Hematopoietic multipotent progenitor cell treated with erythropoietin and hydrocortisone succinate and interleukin-3 and kit ligand, for 17 days (in vitro differentiated cells): ENCODE results near the gene SNCAIP.
"Not testable (repeated sequence)": the region's sequence is repeated elsewhere in the genome, so short reads cannot be mapped to it uniquely, and the experiment has no call there.

Experiments
- DNase-seq: peaks from one replicate; pipeline ENCODE4 v3.0.0-alpha.2; 2015; ENCODE audit warnings: low spot score

The SNCAIP gene

GRCh38 chr5:122465994-122466393 lies 154.0 kb downstream of the SNCAIP start:
- no peak for DNase-seq

GRCh38 chr5:122468351-122469116 lies 156.5 kb downstream of the SNCAIP start:
- DNase-seq: no peak

GRCh38 chr5:122469384-122469919 lies 157.4 kb downstream of the SNCAIP start:
- DNase-seq: no peak

- DNase-seq: no peak
Observed at GRCh38 chr5:122470365-122470764, 158.3 kb downstream of the SNCAIP start.

- no peak for DNase-seq
Observed at GRCh38 chr5:122471031-122471751, 159.2 kb downstream of the SNCAIP start.

- DNase-seq: no peak
Observed at GRCh38 chr5:122471752-122472061, 159.7 kb downstream of the SNCAIP start.

GRCh38 chr5:122473138-122473843 lies 161.3 kb downstream of the SNCAIP start:
- no peak for DNase-seq

GRCh38 chr5:122473941-122474340 lies 161.9 kb downstream of the SNCAIP start:
- DNase-seq: no peak

GRCh38 chr5:122478741-122479442 lies 166.9 kb downstream of the SNCAIP start:
- DNase-seq: no peak

- no peak for DNase-seq
Observed at GRCh38 chr5:122480146-122480545, 168.1 kb downstream of the SNCAIP start.

- no peak for DNase-seq
Observed at GRCh38 chr5:122484103-122484502, 172.1 kb downstream of the SNCAIP start.

- DNase-seq: no peak
Observed at GRCh38 chr5:122485226-122485625, 173.2 kb downstream of the SNCAIP start.

- DNase-seq: not testable (repeated sequence)
Observed at GRCh38 chr5:122486616-122487015, 174.6 kb downstream of the SNCAIP start.

GRCh38 chr5:122490718-122491117 lies 178.7 kb downstream of the SNCAIP start:
- no peak for DNase-seq

GRCh38 chr5:122492675-122493074 lies 180.6 kb downstream of the SNCAIP start:
- DNase-seq: no peak

- DNase-seq: no peak
Observed at GRCh38 chr5:122493091-122494021, 181.3 kb downstream of the SNCAIP start.

- DNase-seq: no peak
Observed at GRCh38 chr5:122494109-122494508, 182.1 kb downstream of the SNCAIP start.

- no peak for DNase-seq
Observed at GRCh38 chr5:122498163-122498562, 186.1 kb downstream of the SNCAIP start.

- DNase-seq: no peak
Observed at GRCh38 chr5:122499585-122499984, 187.5 kb downstream of the SNCAIP start.

- DNase-seq: no peak
Observed at GRCh38 chr5:122500245-122501088, 188.4 kb downstream of the SNCAIP start.
